Adrenal gland (tissue), 5 donors: ENCODE data around the gene RBM33.

Experiments used
- POLR2A ChIP-seq, 2 donors: fragments of 450-650 bp; IDR thresholded peaks; one replicate each; pipeline ENCODE4 v1.6.1; 2017; ENCODE audit warnings: antibody characterized with exemption in 2 of 2, mild to moderate bottlenecking in 2 of 2, moderate library complexity in 1 of 2
- TF ChIP-seq, protein P1 (sequence below), 6 experiments: fragments of 450-650 bp in 4 of 6; fragments of 200-600 bp in 2 of 6; sonication (generic) in 1 of 6; IDR thresholded peaks; 1 replicate in 5 of 6; 2 replicates in 1 of 6; pipeline versions ENCODE4 v1.5.1 to v1.8.0; 2016 to 2021; ENCODE audit warnings: antibody characterized with exemption in 6 of 6, mild to moderate bottlenecking in 2 of 6, moderate library complexity in 1 of 6
- donor health status: DM: no; HTN: no; CAD: no.

GRCh38 chr7:155794196-155794595 lies 149.7 kb downstream of the RBM33 start:
- TF ChIP-seq POLR2A (IDR thresholded peaks at IDR 0.05): no peak
- TF ChIP-seq, protein P1, sequence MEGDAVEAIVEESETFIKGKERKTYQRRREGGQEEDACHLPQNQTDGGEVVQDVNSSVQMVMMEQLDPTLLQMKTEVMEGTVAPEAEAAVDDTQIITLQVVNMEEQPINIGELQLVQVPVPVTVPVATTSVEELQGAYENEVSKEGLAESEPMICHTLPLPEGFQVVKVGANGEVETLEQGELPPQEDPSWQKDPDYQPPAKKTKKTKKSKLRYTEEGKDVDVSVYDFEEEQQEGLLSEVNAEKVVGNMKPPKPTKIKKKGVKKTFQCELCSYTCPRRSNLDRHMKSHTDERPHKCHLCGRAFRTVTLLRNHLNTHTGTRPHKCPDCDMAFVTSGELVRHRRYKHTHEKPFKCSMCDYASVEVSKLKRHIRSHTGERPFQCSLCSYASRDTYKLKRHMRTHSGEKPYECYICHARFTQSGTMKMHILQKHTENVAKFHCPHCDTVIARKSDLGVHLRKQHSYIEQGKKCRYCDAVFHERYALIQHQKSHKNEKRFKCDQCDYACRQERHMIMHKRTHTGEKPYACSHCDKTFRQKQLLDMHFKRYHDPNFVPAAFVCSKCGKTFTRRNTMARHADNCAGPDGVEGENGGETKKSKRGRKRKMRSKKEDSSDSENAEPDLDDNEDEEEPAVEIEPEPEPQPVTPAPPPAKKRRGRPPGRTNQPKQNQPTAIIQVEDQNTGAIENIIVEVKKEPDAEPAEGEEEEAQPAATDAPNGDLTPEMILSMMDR (IDR thresholded peaks at IDR 0.05): no peak
